K562 (cell line): ENCODE results near the gene CTAGE9. TPM values are rescaled to one million over a fixed set of nuclear protein-coding genes. Genes with fewer than 3 reads are reported as not detected.

Experiments
- ATAC-seq: fragments of 200-7000 bp; cut with Tn5 transposase; 3 replicates; pipeline ENCODE4 v1.9.1; 2020; ENCODE audit warnings: moderate library complexity
- BruUV-seq: library from RNA; stranded (reverse); fragments of 400-500 nt; replicated peaks from 2 replicates; lab custom pipeline; 2021; lab: Mats Ljungman, UMichigan
- CTCF ChIA-PET: fragments of 300-600 bp; formaldehyde crosslinking; extraction: SDS; loops from one replicate; lab custom pipeline; 2021; ENCODE audit warnings: low intra/inter-chr PET ratio; lab: Yijun Ruan, JAX
- POLR2A ChIA-PET: fragments of 300-600, 350-650 bp; sonication (Branson Sonifier 250); formaldehyde crosslinking; extraction: SDS; loops from one replicate; lab custom pipeline; 2021; ENCODE audit warnings: antibody characterized with exemption, inconsistent platforms; lab: Yijun Ruan, JAX
- DNase-seq, 4 experiments: peaks; one replicate each; pipeline versions ENCODE4 v3.0.0 to v3.0.0-alpha.2; 2011 to 2018; ENCODE audit warnings: low spot score in 3 of 4, mixed read lengths in 3 of 4; ENCODE audit errors: extremely low read depth in 1 of 4
- FAIRE-seq: peaks from 2 replicates; lab custom pipeline; 2011; peaks lifted over from hg19 to GRCh38; lab: Jason Lieb, UNC
- H2AFZ ChIP-seq: 2 replicates; pipeline ENCODE4 v1.6.0; 2011; ENCODE audit warnings: low read depth, low read length, control low read depth, inconsistent platforms
- H3K27ac ChIP-seq: fragments of 200-600 bp; 3 replicates; pipeline ENCODE4 v1.8.0; 2011; ENCODE audit warnings: low read depth, mild to moderate bottlenecking, control low read depth, inconsistent platforms, low read length, moderate library complexity, mixed read lengths; ENCODE audit errors: extremely low read depth
- H3K27me3 ChIP-seq, 2 experiments: fragments of 300-600 bp in 1 of 2; 2 replicates in 1 of 2; 3 replicates in 1 of 2; pipeline versions ENCODE4 v1.6.0 to v1.8.0; 2011; ENCODE audit warnings: inconsistent platforms in 2 of 2, low read length in 2 of 2, mild to moderate bottlenecking in 1 of 2, mixed read lengths in 1 of 2, moderate library complexity in 1 of 2; ENCODE audit not compliant: control insufficient read depth in 2 of 2, insufficient read depth in 2 of 2
- H3K36me3 ChIP-seq: fragments of 300-600 bp; 3 replicates; pipeline ENCODE4 v1.8.0; 2011; ENCODE audit warnings: mild to moderate bottlenecking, low read length, inconsistent platforms; ENCODE audit not compliant: control insufficient read depth, insufficient read depth
- H3K4me1 ChIP-seq, 2 experiments: fragments of 200-600 bp in 1 of 2; replicated peaks in 1 of 2; 2 replicates in 1 of 2; 3 replicates in 1 of 2; pipeline versions ENCODE4 v1.5.1 to v1.8.0; 2011; ENCODE audit warnings: inconsistent platforms in 2 of 2, low read length in 2 of 2, mild to moderate bottlenecking in 1 of 2, mixed read lengths in 1 of 2, moderate library complexity in 1 of 2; ENCODE audit not compliant: control insufficient read depth in 2 of 2, insufficient read depth in 2 of 2
- H3K4me2 ChIP-seq: 2 replicates; pipeline ENCODE4 v1.6.1; 2011; ENCODE audit warnings: low read length, control low read depth, inconsistent platforms, mixed read lengths; ENCODE audit not compliant: insufficient read depth
- H3K4me3 ChIP-seq: fragments of 200-600 bp; sonication (generic), shearing (Covaris generic); 2 replicates; pipeline ENCODE4 v1.5.1; 2016; ENCODE audit warnings: control low read depth, inconsistent platforms
- H3K79me2 ChIP-seq: fragments of 200-600 bp; 3 replicates; pipeline ENCODE4 v1.8.0; 2011; ENCODE audit warnings: low read length, inconsistent platforms; ENCODE audit not compliant: control insufficient read depth, insufficient read depth
- H3K9ac ChIP-seq, 2 experiments: 2 replicates each; pipeline versions ENCODE4 v1.6.0 to v1.6.1; 2011; ENCODE audit warnings: low read depth in 2 of 2, low read length in 2 of 2, control low read depth in 1 of 2, inconsistent platforms in 1 of 2, mild to moderate bottlenecking in 1 of 2, mixed read lengths in 1 of 2; ENCODE audit not compliant: insufficient read depth in 1 of 2
- H3K9me1 ChIP-seq: one replicate; pipeline ENCODE4 v1.6.0; 2011; ENCODE audit warnings: inconsistent platforms, mild to moderate bottlenecking, low read length, moderate library complexity; ENCODE audit not compliant: control insufficient read depth, insufficient read depth
- H3K9me3 ChIP-seq: replicated peaks from 2 replicates; pipeline ENCODE4 v1.5.1; 2011; ENCODE audit warnings: low read depth, low read length, inconsistent platforms; ENCODE audit not compliant: control insufficient read depth, insufficient read depth
- H4K20me1 ChIP-seq: replicated peaks from 2 replicates; pipeline ENCODE4 v1.6.1; 2011; ENCODE audit warnings: low read length, inconsistent platforms, mixed read lengths; ENCODE audit not compliant: control insufficient read depth, insufficient read depth
- ADNP ChIP-seq: fragments of 200-800 bp; sonication (Bioruptor generic); IDR thresholded peaks from 2 replicates; pipeline ENCODE4 v1.6.1; 2016; ENCODE audit warnings: missing genetic modification characterization, missing compliant biosample characterization
- CBX3 ChIP-seq, 2 experiments: IDR thresholded peaks; 1 replicate in 1 of 2; 2 replicates in 1 of 2; pipeline ENCODE4 v1.6.1; 2012; ENCODE audit warnings: inconsistent platforms in 2 of 2, low read length in 2 of 2, borderline replicate concordance in 1 of 2, control low read depth in 1 of 2
- IFI16 ChIP-seq: fragments of 250-450 bp; sonication (Bioruptor Pico); IDR thresholded peaks from 2 replicates; pipeline ENCODE4 v2.1.2; 2022; ENCODE audit warnings: mild to moderate bottlenecking, inconsistent platforms
- JUND ChIP-seq, 2 experiments: IDR thresholded peaks; 2 replicates in 1 of 2; 3 replicates in 1 of 2; pipeline ENCODE4 v1.6.1; 2011; ENCODE audit warnings: borderline replicate concordance in 2 of 2, low read depth in 2 of 2, low read length in 2 of 2, improper control_type of control experiment in 1 of 2, missing biosample characterization in 1 of 2, missing genetic modification characterization in 1 of 2, missing genetic modification reagents in 1 of 2
- KAT8 ChIP-seq: fragments of 450-650 bp; IDR thresholded peaks from 2 replicates; pipeline ENCODE4 v1.6.1; 2016; ENCODE audit warnings: low read depth, mild to moderate bottlenecking
- NFATC3 ChIP-seq: fragments of 450-650 bp; IDR thresholded peaks from 2 replicates; pipeline ENCODE4 v1.6.1; 2017; ENCODE audit warnings: mild to moderate bottlenecking
- NR2C1 ChIP-seq, 2 experiments: fragments of 450-650 bp; IDR thresholded peaks; 2 replicates each; pipeline ENCODE4 v1.6.1; 2017; ENCODE audit warnings: mild to moderate bottlenecking in 2 of 2, antibody characterized with exemption in 1 of 2, inconsistent platforms in 1 of 2, missing compliant biosample characterization in 1 of 2, missing genetic modification characterization in 1 of 2
- POLR2G ChIP-seq: fragments of 200-400 bp; formaldehyde crosslinking; IDR thresholded peaks from 2 replicates; pipeline ENCODE4 v1.6.1; 2017; ENCODE audit warnings: low read depth, mild to moderate bottlenecking, antibody characterized with exemption, low read length, moderate library complexity
- RBM25 ChIP-seq: fragments of 200-400 bp; formaldehyde crosslinking; IDR thresholded peaks from 2 replicates; pipeline ENCODE4 v1.6.1; 2018; ENCODE audit warnings: low read length, low read depth, moderate library complexity; ENCODE audit not compliant: severe bottlenecking
- WGBS: fragments of 100-300 bp; shearing (Covaris generic); methylation state at CpG from one replicate; pipeline ENCODE4 v1.1.6; 2016; ENCODE audit warnings: low coverage, mixed read lengths; ENCODE audit not compliant: insufficient coverage; ENCODE audit errors: missing lambda C conversion rate; 5-methylcytosine and 5-hydroxymethylcytosine counted together
- in situ Hi-C: fragments of 300-500 bp; cut with MboI; formaldehyde crosslinking; loops from 4 replicates; pipeline ENCODE4 v1.15.0; 2018; ENCODE audit warnings: inconsistent platforms, mixed read lengths
- intact Hi-C: fragments of 100-400 bp; cut with micrococcal nuclease; formaldehyde crosslinking; loops from 2 replicates; pipeline ENCODE4 v1.14.2; 2022
- polyA plus RNA-seq, 8 experiments: library from polyadenylated mRNA; depleted of rRNA in 4 of 8; stranded (reverse) in 5 of 8; unstranded in 3 of 8; fragments of >200 nt; fragmentation: Nextera tagmentation in 2 of 8; fragmentation: Illumina TruSeq in 1 of 8; extraction: Ambion mirVana in 2 of 8; extraction: Trizol in 1 of 8; gene quantifications; 2 replicates each; pipeline versions ENCODE4 v1.2.1 to v1.2.3, GENCODE V29; 2011 to 2014; ENCODE audit warnings: inconsistent platforms in 1 of 8, missing spikeins in 1 of 8
- total RNA-seq, 7 experiments: library from RNA; depleted of rRNA in 6 of 7; stranded (reverse); fragments of >200 nt in 6 of 7; fragmentation: Illumina TruSeq in 2 of 7; extraction: Trizol in 2 of 7; gene quantifications; 2 replicates each; pipeline versions ENCODE4 v1.2.1 to v1.2.3, GENCODE V29; 2011 to 2021; ENCODE audit warnings: low replicate concordance in 1 of 7
- TF ChIP-seq, protein P1 (sequence below): fragments of 200-800 bp; sonication (Bioruptor generic); IDR thresholded peaks from 2 replicates; pipeline ENCODE4 v1.6.1; 2017; ENCODE audit warnings: missing genetic modification characterization, missing compliant biosample characterization
- TF ChIP-seq, protein P2 (sequence below): conservative IDR thresholded peaks from 2 replicates; pipeline ENCODE4 v1.6.1; 2011; ENCODE audit warnings: low read depth, mild to moderate bottlenecking, low read length; ENCODE audit not compliant: control insufficient read depth

Gene CTAGE9
- total and polyA plus RNA-seq, 9 of the 15 experiments (the other 6 are each of a cell fraction or from before 2014, with no cell fraction given) = not detected

DNA sequence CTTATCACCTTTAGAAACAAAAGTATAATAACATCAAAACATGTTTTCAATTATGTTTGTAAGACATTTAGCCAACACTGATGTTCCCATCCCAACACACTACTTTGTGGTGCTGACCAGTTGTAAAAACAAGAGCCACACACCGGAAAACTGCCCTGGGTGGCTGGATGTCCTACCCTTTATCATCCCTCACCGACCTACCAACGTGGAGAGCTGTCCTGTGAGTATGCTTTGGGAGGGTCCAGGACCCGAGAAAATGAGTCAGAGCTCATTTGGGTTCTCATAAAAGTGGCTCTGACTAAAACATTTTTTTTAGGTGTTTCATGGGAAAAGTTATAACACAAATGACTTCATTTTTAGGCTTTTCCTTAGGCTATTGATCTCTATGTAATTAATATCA, 29.3 kb upstream of the CTAGE9 start:
- Histone ChIP-seq H2AFZ (no peak overlapping the region), H3K9me1 (no peaks in the 10 kb centered on the region), H3K4me3 (no peak overlapping the region), H3K27me3 (no peaks in the 10 kb centered on the region), H3K27ac (no peak overlapping the region), H3K4me1 (no peaks in the 10 kb centered on the region), H3K9ac (no peak overlapping the region), H3K79me2 (no peaks in the 10 kb centered on the region), H3K4me2 (no peak overlapping the region), H4K20me1 (no peaks in the 10 kb centered on the region), H3K36me3 (peaks cover 8% of the 10 kb centered on the region; the same call in 1 of the 3 replicates), H3K9me3 (no peaks in the 10 kb centered on the region)
- intact Hi-C loops (no loop called here), in situ Hi-C loops (no loop called here)
- POLR2A ChIA-PET = interaction anchor here (0.6 kb wide), 1 partner anchor 1447 kb away, joined by 3 read pairs; no protein-coding TSS in a partner anchor
- DNase-seq (no peak), FAIRE-seq (no peak), ATAC-seq (no peak)
- BruUV-seq = no TSS peak
- WGBS = 76% methylated on average over 4 of the region's 4 CpGs
- CTCF ChIA-PET = no interaction called here
- TF ChIP-seq ADNP (tag) = no peak
- no peak for TF ChIP-seq RBM25
- TF ChIP-seq IFI16 (CRISPR knock-in tag) = no peak
- TF ChIP-seq CBX3 (IDR thresholded peaks at IDR 0.05; ENCODE audit: borderline replicate concordance in 1 of 2, low read length in 2 of 2) = no peak
- no peak for TF ChIP-seq NFATC3

DNA sequence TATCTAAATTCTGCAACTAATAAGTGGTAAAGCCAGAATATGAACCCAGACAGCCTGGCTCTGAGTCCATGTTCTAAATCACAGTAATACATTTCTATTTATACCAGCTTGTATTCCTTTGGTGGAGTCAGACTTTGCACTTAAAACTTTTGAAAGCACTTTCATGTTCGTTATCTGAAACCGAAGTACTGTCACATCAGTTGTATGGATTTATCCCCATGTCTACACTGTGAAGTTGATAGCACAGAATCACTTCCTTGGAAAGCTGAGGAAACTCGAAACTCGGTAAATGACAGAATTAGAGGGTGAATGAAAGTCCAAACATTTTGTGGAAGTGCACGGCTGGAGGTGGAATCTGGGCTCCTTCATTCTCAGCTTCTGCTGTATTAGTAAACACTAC, 28.3 kb upstream of the CTAGE9 start:
- no peak overlapping the region for H3K9ac ChIP-seq
- no peaks in the 10 kb centered on the region for H3K79me2 ChIP-seq
- no peaks in the 10 kb centered on the region for H3K27me3 ChIP-seq
- no peaks in the 10 kb centered on the region for H4K20me1 ChIP-seq
- H3K4me3 ChIP-seq = no peak overlapping the region
- peaks cover 8% of the 10 kb centered on the region; the same call in 1 of the 3 replicates for H3K36me3 ChIP-seq
- WGBS = 76% methylated on average over 5 of the region's 5 CpGs
- H2AFZ ChIP-seq = no peak overlapping the region
- H3K9me3 ChIP-seq = no peaks in the 10 kb centered on the region
- TF ChIP-seq NR2C1 (IDR thresholded peaks at IDR 0.05) = no peak
- TF ChIP-seq NR2C1 (tag; IDR thresholded peaks at IDR 0.05) = no peak
- TF ChIP-seq POLR2G = no peak
- TF ChIP-seq JUND (IDR thresholded peaks at IDR 0.05; ENCODE audit: borderline replicate concordance, low read depth, low read length) = no peak
- no peak for TF ChIP-seq JUND (tag; IDR thresholded peaks at IDR 0.05; ENCODE audit: borderline replicate concordance, low read depth, low read length)
- TF ChIP-seq KAT8 = no peak
- TF ChIP-seq, protein P1, sequence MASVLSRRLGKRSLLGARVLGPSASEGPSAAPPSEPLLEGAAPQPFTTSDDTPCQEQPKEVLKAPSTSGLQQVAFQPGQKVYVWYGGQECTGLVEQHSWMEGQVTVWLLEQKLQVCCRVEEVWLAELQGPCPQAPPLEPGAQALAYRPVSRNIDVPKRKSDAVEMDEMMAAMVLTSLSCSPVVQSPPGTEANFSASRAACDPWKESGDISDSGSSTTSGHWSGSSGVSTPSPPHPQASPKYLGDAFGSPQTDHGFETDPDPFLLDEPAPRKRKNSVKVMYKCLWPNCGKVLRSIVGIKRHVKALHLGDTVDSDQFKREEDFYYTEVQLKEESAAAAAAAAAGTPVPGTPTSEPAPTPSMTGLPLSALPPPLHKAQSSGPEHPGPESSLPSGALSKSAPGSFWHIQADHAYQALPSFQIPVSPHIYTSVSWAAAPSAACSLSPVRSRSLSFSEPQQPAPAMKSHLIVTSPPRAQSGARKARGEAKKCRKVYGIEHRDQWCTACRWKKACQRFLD (CRISPR knock-in tag) = no peak
- TF ChIP-seq, protein P2, sequence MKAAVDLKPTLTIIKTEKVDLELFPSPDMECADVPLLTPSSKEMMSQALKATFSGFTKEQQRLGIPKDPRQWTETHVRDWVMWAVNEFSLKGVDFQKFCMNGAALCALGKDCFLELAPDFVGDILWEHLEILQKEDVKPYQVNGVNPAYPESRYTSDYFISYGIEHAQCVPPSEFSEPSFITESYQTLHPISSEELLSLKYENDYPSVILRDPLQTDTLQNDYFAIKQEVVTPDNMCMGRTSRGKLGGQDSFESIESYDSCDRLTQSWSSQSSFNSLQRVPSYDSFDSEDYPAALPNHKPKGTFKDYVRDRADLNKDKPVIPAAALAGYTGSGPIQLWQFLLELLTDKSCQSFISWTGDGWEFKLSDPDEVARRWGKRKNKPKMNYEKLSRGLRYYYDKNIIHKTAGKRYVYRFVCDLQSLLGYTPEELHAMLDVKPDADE = no peak
- TF ChIP-seq, all 486 proteins: peak for 0
- BruUV-seq = no TSS peak
- in situ Hi-C loops = no loop called here
- POLR2A ChIA-PET = interaction anchor here (0.6 to 1.0 kb wide), 3 partner anchors 9 to 97 kb away, joined by 3 to 4 read pairs (median 3); no protein-coding TSS in a partner anchor
- DNase-seq = no peak
- no peak for ATAC-seq
- intact Hi-C loops = no loop called here
- H3K27ac ChIP-seq = no peak overlapping the region
- no peaks in the 10 kb centered on the region for H3K4me1 ChIP-seq
- no peak overlapping the region for H3K4me2 ChIP-seq
- no peak for FAIRE-seq
- no peaks in the 10 kb centered on the region for H3K9me1 ChIP-seq
- CTCF ChIA-PET = no interaction called here
